ENCODE measurements around the gene PPIA. TPM values are rescaled to one million over a fixed set of nuclear protein-coding genes. Genes with fewer than 3 reads are reported as not detected.

The PPIA gene
- total RNA-seq, 1 experiment from 2014 or later: 2,836 TPM

DNA sequence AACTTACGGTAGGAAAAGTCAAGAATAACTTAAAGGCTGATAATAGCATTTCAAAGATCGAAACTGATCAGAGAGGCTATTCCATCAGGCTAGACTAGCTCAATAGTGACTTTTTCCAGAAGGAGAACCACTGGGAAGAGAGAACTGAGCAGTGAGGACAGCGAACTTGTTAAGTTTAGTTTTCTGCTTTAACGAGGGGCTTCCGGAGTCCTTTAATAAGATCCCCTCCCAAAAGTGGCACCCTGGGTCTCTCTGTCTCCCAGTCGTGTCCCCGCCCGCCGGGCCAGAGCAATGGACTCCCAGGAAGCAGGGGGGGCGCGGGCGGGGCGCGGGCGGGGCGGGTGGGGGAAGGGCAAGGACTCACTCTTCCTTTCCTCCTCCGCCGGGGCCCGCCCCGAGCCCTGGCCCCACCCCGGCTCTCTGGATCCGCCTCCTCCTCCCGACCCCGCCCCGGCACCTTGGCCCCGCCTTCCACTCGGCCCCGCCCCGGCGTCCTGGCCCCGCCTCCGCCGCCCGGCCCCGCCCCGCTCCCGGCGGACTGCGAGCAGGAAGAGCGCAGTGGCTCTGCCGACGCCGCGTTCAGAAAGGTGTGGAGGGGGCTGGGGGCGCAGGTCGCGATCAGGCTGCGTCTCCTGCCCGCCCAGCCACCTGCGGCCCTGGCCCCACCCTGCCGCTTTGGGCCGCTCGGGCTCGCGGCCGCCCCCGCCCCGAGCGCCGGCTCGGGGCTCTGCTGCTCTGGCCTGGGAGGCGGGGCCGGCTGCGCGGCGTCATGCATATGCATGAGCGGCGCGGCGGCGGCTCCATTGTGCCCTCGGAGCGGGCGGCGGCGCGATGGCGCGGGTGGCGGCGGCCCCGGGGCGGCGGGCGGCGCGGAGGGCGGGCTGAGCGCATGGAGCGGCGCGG, 48.2 kb upstream of the PPIA start, which contains the start of gene ZMIZ2 (continued):
- TF ChIP-seq, protein P1, sequence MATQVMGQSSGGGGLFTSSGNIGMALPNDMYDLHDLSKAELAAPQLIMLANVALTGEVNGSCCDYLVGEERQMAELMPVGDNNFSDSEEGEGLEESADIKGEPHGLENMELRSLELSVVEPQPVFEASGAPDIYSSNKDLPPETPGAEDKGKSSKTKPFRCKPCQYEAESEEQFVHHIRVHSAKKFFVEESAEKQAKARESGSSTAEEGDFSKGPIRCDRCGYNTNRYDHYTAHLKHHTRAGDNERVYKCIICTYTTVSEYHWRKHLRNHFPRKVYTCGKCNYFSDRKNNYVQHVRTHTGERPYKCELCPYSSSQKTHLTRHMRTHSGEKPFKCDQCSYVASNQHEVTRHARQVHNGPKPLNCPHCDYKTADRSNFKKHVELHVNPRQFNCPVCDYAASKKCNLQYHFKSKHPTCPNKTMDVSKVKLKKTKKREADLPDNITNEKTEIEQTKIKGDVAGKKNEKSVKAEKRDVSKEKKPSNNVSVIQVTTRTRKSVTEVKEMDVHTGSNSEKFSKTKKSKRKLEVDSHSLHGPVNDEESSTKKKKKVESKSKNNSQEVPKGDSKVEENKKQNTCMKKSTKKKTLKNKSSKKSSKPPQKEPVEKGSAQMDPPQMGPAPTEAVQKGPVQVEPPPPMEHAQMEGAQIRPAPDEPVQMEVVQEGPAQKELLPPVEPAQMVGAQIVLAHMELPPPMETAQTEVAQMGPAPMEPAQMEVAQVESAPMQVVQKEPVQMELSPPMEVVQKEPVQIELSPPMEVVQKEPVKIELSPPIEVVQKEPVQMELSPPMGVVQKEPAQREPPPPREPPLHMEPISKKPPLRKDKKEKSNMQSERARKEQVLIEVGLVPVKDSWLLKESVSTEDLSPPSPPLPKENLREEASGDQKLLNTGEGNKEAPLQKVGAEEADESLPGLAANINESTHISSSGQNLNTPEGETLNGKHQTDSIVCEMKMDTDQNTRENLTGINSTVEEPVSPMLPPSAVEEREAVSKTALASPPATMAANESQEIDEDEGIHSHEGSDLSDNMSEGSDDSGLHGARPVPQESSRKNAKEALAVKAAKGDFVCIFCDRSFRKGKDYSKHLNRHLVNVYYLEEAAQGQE (IDR thresholded peaks at IDR 0.05; ENCODE audit: low read depth): no peak
- no peak for TF ChIP-seq YY1 (IDR thresholded peaks at IDR 0.05; ENCODE audit: extremely low read depth, insufficient replicate concordance, low read depth, low read length)

DNA sequence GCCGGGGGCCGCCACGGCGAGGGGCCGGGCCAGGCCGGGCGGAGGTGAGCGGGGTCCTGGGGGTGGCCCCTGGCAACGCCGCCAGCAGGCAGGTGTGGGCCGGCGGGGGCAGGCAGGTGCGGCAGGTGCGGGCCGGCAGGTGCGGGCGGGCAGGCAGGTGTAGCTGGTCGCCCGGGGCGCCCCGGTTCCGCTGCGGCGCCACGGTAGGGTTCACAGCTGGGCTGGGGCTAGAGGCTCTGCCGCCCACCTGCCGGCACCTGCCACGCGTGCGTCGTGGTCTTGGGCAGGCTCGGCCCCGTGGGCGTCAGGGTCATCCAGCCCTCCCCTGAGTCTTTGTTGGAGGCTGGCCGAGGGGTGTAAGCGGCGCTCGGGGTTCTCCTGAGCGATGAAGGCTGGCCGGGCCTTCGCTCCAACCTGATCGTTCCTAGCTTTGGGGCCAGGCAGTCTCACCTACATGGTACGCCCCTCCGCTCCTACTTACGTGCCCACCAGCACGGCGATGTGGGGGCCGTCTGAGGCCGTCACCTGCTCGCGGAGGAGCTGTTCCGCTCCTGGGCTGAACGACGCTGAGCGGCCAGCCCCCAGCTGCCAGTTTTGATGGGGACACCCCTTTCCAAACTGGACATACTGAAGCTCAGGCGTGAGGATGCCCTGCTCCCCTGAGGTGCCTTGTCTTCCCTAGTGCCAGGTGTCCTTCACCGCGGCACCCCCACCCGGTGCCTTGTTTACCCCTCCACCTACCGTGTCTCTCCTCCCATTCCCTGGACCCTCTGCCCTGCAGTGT, 47.3 kb upstream of the PPIA start:
- peaks cover 43% of the 10 kb centered on the region for H3K79me2 ChIP-seq (ENCODE audit: insufficient read depth, low read length)
- no TSS peak for BruUV-seq (replicated peaks)
- peak overlapping the region; percentile 92; the same call in 1 of the 2 replicates for H3K27ac ChIP-seq (ENCODE audit: low read depth, low read length)
- H3K9me3 ChIP-seq (ENCODE audit: control insufficient read depth in 1 of 2, insufficient read depth in 1 of 2, low read depth in 1 of 2, low read length in 2 of 2): no peaks in the 10 kb centered on the region
- intact Hi-C loops (cut with micrococcal nuclease): loop anchor here (1.0 to 5.0 kb wide), 3 partner anchors 112 to 161 kb away; partner anchors contain the start of gene OGDH
- peak overlapping the region; percentile 77 for H3K4me2 ChIP-seq (ENCODE audit: low read length)
- peak overlapping the region; percentile 83 to 89 for H3K4me3 ChIP-seq (replicated peaks in 1 of 2; ENCODE audit: low read depth in 1 of 2, low read length in 2 of 2)
- H3K27me3 ChIP-seq (ENCODE audit: insufficient read depth, low read length): no peaks in the 10 kb centered on the region
- peaks cover 2 to 3% of the 10 kb centered on the region in 2 experiments; a peak in 2 of 4 replicates for H3K36me3 ChIP-seq (ENCODE audit: control insufficient read depth in 1 of 2, insufficient read depth in 2 of 2, low read length in 2 of 2)
- H3K4me1 ChIP-seq (ENCODE audit: control insufficient read depth in 1 of 2, insufficient read depth in 2 of 2, low read length in 2 of 2): peaks cover 18 to 31% of the 10 kb centered on the region in 2 experiments
- POLR2A ChIA-PET: interaction anchor here (1.1 kb wide), 1 partner anchor 14 kb away, joined by 3 read pairs; no protein-coding TSS in a partner anchor
- TF ChIP-seq EZH2phosphoT487 (IDR thresholded peaks at IDR 0.05; ENCODE audit: borderline replicate concordance) (no peak), ZFX (IDR thresholded peaks at IDR 0.05) (peak; percentile 58)
- TF ChIP-seq, protein P2, sequence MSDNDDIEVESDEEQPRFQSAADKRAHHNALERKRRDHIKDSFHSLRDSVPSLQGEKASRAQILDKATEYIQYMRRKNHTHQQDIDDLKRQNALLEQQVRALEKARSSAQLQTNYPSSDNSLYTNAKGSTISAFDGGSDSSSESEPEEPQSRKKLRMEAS (IDR thresholded peaks at IDR 0.05): no peak
- ATAC-seq (peak; percentile 53), DNase-seq (ENCODE audit: low read depth, low spot score) (no peak)
- H2AFZ ChIP-seq (ENCODE audit: low read depth, low read length, poor library complexity, severe bottlenecking): no peak overlapping the region
- CTCF ChIA-PET: no interaction called here
- H4K20me1 ChIP-seq (ENCODE audit: insufficient read depth): no peaks in the 10 kb centered on the region
- no peaks in the 10 kb centered on the region for H3K9me2 ChIP-seq (ENCODE audit: insufficient read depth)
- RAD21 ChIA-PET (ENCODE audit: low non-redundant PET in 1 of 2, low total read pairs in 2 of 2, uncharacterized antibody in 2 of 2, unreplicated experiment in 2 of 2): no interaction called here
- H3K9ac ChIP-seq (ENCODE audit: low read length): peak overlapping the region; percentile 79

Data from HCT116 (cell line).